ENCODE data around the gene ARHGEF10L. TPM values are rescaled to one million over a fixed set of nuclear protein-coding genes. Genes with fewer than 3 reads are reported as not detected.

Gene ARHGEF10L
- total RNA-seq, 1 experiment from 2014 or later = 19.6 TPM

GRCh38 chr1:17581389-17582123 is 42.1 kb downstream of the ARHGEF10L start:
- in situ Hi-C loops (cut with HindIII; ENCODE audit: low sequenced_read_pairs) = no loop called here
- DNase-seq (ENCODE audit: low spot score) = peak; percentile 56

GRCh38 chr1:17582124-17582774 is 42.8 kb downstream of the ARHGEF10L start:
- in situ Hi-C loops (cut with HindIII; ENCODE audit: low sequenced_read_pairs) = no loop called here
- peak; percentile 65 for DNase-seq (ENCODE audit: low spot score)

DNA sequence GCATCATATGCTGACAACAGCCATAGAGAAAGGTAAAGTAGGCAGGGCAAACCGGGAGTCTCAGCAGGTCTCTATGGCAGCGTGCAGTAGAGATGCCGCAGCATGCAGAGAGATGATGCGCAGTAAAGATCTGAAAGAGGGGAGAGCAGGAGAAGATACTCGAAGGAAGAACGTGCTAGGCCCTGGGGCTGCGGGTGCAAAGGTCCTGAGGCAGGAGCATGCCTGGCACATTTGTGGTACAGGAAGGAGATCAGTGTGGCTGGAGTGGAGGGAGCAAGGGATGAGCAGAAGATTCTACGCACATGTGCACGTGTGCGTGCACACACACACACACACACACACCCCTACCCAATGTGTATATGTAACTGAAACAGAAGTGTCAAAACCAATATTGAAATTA is 45.0 kb downstream of the ARHGEF10L start:
- no peak for DNase-seq (ENCODE audit: low spot score)
- in situ Hi-C loops (cut with HindIII; ENCODE audit: low sequenced_read_pairs) = no loop called here

GRCh38 chr1:17585266-17585987 is 45.9 kb downstream of the ARHGEF10L start:
- DNase-seq (ENCODE audit: low spot score) = peak; percentile 53
- in situ Hi-C loops (cut with HindIII; ENCODE audit: low sequenced_read_pairs) = no loop called here

GRCh38 chr1:17586172-17586964 is 46.9 kb downstream of the ARHGEF10L start:
- in situ Hi-C loops (cut with HindIII; ENCODE audit: low sequenced_read_pairs) = no loop called here
- peak; percentile 32 for DNase-seq (ENCODE audit: low spot score)

- in situ Hi-C loops (cut with HindIII; ENCODE audit: low sequenced_read_pairs) = no loop called here
- DNase-seq (ENCODE audit: low spot score) = no peak
Observed at GRCh38 chr1:17587693-17588047, 48.2 kb downstream of the ARHGEF10L start.

DNA sequence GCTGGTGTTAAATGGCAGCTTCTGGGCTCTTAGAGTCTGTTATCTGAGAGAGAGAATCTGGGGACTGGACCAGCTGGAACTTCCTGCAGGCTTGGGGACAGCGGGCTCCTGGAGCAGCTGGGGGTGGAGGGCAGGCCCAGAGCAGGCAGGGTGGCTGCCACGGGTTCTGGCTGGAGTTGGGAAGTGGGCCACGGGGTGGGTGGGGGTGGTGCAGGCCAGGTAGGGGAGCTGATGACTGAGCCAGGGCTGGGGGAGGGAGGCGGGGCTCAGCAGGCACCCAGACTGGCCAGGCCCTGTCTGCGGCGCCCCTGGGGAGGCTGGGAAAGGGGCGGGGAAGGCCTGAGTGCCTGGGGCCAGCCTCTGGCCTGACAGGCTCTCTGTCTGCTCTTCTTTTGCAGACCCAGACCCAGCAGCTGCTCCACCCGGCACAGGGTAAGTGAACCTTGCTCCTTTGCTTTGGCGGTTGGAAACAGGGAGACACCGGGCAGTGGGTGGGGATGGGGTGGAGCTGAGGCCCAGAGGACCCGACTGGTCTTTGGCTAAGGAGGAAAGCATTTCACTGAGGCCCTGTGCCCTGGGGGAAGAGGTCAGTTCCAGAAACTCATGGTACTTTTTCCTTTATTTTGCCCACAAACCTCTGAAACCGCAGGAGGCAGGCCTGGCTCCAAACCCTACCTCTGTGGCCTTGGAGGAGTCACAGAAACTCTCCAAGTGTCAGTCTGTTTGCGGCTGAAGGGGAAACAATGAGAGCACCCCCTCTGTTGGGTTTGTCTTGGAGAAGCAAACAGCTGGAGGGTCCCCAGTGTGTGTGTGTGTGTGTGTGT is 48.8 kb downstream of the ARHGEF10L start:
- in situ Hi-C loops (cut with HindIII; ENCODE audit: low sequenced_read_pairs) = no loop called here
- DNase-seq (ENCODE audit: low spot score) = no peak

DNA sequence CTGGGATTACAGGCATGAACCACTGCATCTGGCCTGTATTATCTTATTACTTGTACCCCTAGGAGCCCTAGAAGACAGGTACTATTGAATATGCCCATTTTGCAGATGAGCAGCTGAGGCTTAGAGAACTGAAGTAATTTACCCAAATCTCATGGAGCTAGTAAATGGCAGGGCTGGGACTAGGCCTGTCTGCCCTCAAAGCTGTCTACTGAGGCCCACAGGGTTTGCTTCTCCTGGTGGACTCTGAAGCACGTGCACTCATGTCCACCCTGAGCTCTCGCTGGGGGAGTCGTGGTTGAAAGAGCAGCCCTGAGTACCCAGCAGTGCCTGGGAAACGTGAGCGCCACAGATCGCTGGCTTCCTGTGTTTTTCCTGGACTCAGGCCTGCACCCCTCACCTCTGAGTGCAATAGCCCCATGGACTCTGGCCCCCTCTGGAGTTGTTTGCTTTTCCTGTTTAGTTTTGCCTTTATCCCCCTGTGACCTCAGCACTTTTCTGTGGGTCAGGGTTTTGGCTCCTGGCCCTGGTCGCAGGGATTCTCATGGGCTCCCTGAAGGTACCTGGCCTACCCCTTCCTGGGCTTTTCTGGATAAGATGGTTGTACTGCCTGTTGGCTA is 52.4 kb downstream of the ARHGEF10L start:
- no peak for DNase-seq (ENCODE audit: low spot score)
- in situ Hi-C loops (cut with HindIII; ENCODE audit: low sequenced_read_pairs) = no loop called here

DNA sequence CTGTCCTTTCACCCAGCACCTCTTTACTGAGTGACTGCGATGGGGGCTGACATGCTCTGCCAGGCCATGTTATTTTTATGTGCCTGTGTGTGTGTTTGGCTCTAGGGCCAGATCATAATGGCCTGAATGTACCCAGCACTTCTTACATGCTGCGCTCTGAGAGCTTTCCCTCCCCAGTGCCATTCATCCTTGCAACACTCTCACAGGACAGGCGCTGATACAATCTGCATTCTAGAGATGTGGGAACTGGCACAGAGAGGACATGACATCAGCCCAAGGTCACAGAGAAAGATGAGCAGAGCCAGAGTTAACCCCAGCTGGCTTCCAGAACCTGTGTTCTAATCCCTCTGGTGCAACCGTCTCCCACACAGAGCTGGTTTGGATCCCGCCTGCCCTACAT is 54.5 kb downstream of the ARHGEF10L start:
- in situ Hi-C loops (cut with HindIII; ENCODE audit: low sequenced_read_pairs) = no loop called here
- DNase-seq (ENCODE audit: low spot score) = peak; percentile 64

DNA sequence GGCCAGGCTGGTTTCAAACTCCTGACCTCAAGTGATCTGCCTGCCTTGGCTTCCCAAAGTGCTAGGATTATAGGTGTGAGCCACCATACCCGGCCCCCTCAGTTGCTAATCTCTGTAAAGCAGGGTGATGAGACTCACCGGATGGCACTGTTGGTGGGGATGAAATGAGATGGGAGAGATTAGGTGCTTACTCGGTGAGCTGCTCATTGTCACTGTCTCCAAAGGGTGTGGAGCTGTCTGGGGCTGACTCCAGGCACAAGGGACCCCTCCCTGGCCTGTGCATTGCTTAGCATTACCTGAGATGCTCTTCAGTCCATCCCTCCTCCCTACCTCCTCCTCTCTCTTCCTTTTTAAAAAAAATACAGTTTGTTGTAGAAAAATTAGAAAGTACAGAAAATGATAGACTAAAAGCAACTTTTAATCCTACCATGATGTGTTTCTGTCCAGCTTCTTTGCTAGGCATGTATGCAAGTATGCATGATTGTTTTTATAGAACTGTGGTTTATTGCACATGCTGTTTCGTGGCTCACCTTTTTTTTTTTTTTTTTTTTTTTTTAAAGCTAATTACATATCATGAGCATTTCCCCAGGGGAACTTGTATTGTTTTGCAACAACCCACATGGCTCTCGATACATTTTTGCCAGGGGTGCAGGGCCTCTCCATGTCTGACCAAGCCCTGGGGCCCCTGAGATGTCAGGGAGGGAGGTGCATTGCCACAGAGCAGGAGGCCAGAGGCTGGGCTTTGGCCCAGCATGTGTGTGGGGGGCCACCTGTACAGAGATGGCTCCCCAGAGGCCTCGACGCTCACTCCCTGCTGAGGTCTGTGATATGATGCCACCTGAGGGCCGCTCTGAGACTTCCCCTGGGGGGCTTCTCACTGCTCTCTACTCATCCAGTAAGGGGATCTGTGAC is 55.4 kb downstream of the ARHGEF10L start:
- no peak for DNase-seq (ENCODE audit: low spot score)
- in situ Hi-C loops (cut with HindIII; ENCODE audit: low sequenced_read_pairs) = no loop called here

DNA sequence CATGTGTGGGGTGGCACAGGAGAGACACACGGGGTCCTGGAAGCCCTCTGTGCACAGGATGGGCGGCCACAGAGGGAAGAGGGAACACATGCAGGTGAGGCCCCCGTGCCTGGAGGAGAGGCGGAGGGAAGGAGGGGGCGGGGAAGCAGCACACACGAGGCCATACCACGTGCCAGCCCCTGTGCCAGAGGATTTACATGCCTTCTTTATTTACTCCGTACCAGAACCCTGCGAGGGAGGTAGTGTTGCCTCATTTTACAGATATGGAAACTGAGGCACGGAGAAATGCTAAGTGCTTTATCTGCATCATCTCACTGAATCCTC is 56.1 kb downstream of the ARHGEF10L start:
- in situ Hi-C loops (cut with HindIII; ENCODE audit: low sequenced_read_pairs) = no loop called here
- no peak for DNase-seq (ENCODE audit: low spot score)

- no peak for DNase-seq (ENCODE audit: low spot score)
- in situ Hi-C loops (cut with HindIII; ENCODE audit: low sequenced_read_pairs) = no loop called here
Observed at GRCh38 chr1:17596186-17596585, 56.7 kb downstream of the ARHGEF10L start.

DNA sequence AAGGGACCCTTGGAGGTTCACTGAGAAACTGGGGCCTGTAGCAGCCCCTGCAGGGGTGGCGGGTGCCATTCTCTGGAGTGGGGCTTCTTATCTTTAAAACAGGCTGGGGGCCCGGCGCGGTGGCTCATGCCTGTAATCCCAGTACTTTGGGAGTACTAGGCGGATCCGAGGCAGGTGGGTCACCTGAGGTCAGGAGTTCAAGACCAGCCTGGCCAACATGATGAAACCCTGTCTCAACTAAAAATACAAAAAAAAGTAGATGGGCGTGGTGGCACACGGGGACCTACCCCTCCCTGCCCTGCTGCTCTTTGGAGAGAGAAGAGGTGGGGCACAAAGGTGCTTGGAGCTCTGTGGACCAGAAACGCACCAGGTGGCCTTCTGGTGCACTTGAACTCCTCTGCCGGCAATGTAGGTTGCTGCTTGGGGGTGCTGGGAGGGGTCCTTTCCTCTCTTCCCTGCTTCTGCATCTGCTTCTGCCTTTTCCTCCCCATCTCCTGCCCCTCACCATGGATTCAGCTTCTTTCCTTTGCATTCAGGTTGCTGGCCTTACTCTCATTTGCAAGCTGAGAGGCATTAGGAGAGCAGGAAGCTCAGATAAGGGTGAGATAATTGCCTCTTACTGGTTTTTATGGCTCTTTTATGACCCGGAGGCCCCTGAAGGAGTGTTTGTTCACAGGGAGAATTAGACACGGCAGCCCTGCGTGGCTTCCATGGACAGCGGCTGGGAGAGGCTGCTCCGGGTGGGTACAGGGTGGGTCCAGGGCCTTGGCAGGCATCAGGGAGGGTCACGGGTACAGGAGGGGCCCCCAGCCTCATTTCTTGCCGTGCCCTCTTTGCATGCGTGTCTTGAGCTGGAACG is 57.4 kb downstream of the ARHGEF10L start:
- in situ Hi-C loops (cut with HindIII; ENCODE audit: low sequenced_read_pairs) = no loop called here
- DNase-seq (ENCODE audit: low spot score) = no peak

DNA sequence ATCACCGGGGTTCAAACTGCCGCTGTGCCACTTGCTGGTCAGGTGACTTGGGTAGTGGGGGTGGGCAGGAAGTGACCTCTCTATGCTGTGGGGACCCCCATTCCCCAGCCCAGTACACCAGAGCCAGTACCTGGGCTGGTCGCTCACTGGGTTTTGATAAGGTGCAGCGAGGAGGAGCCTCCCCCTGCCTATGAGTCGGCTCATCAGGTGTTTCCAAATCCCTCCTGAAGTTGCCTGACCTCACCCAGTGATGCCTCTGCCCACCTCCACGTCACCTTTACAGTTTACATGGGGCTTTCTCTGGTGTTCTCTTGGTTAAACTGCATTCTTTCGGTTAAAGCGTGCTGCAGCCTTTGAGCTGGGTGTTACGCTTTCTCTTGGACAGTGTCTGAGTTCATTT is 58.2 kb downstream of the ARHGEF10L start:
- in situ Hi-C loops (cut with HindIII; ENCODE audit: low sequenced_read_pairs) = no loop called here
- DNase-seq (ENCODE audit: low spot score) = no peak

GRCh38 chr1:17598251-17598650 is 58.8 kb downstream of the ARHGEF10L start:
- in situ Hi-C loops (cut with HindIII; ENCODE audit: low sequenced_read_pairs) = no loop called here
- no peak for DNase-seq (ENCODE audit: low spot score)

- in situ Hi-C loops (cut with HindIII; ENCODE audit: low sequenced_read_pairs) = no loop called here
- no peak for DNase-seq (ENCODE audit: low spot score)
Observed at GRCh38 chr1:17599291-17599953, 59.9 kb downstream of the ARHGEF10L start.
